ENCODE results near the gene TIAM2.
"Not testable (repeated sequence)": the region's sequence is repeated elsewhere in the genome, so short reads cannot be mapped to it uniquely, and the experiment has no call there.

The TIAM2 gene

DNA sequence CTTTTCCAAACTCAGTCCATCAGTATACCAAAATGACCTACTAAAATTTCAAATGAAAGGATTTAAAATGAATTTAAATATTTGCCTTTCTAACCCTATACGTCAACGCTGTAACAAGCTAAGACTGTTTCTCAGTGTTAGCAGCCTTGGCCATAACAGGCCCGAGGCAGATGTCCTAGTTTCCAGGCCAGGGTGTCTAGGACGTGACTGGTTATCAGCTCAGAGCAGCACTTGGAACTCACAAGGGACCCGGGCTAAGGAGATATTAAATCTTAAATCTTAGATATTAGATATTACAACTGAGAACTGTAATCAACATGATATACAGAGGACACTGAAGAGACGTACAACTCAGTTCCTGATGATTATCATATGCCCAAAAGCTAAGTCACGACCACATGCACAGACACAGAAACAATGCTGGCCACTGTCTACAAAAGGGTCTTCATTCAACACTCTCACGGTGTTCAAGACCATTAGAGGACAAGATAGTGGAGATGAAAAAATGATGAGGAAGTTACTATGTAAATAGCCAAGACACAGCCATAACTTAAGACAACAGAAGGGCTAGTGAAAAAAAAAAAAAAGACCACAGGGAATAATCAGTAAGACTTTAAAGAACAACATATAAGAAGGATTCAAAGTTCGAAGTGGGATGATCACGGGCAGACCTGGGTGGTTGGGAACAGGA, 268.4 kb downstream of the TIAM2 start, which contains the start of gene CLDN20:
CLDN20 (plus strand) TSS at position 641 of the 691 bp plus-strand sequence. CDS start 11,707 bp downstream, outside the sequence.
- TF ChIP-seq, protein P1, sequence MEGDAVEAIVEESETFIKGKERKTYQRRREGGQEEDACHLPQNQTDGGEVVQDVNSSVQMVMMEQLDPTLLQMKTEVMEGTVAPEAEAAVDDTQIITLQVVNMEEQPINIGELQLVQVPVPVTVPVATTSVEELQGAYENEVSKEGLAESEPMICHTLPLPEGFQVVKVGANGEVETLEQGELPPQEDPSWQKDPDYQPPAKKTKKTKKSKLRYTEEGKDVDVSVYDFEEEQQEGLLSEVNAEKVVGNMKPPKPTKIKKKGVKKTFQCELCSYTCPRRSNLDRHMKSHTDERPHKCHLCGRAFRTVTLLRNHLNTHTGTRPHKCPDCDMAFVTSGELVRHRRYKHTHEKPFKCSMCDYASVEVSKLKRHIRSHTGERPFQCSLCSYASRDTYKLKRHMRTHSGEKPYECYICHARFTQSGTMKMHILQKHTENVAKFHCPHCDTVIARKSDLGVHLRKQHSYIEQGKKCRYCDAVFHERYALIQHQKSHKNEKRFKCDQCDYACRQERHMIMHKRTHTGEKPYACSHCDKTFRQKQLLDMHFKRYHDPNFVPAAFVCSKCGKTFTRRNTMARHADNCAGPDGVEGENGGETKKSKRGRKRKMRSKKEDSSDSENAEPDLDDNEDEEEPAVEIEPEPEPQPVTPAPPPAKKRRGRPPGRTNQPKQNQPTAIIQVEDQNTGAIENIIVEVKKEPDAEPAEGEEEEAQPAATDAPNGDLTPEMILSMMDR (IDR thresholded peaks at IDR 0.05; ENCODE audit: low read depth, low read length, missing control alignments): no peak
- H3K4me3 ChIP-seq (ENCODE audit: low read depth, low read length): no peak within 1 kb of the TSS
- no peak for DNase-seq (ENCODE audit: low read depth)

DNA sequence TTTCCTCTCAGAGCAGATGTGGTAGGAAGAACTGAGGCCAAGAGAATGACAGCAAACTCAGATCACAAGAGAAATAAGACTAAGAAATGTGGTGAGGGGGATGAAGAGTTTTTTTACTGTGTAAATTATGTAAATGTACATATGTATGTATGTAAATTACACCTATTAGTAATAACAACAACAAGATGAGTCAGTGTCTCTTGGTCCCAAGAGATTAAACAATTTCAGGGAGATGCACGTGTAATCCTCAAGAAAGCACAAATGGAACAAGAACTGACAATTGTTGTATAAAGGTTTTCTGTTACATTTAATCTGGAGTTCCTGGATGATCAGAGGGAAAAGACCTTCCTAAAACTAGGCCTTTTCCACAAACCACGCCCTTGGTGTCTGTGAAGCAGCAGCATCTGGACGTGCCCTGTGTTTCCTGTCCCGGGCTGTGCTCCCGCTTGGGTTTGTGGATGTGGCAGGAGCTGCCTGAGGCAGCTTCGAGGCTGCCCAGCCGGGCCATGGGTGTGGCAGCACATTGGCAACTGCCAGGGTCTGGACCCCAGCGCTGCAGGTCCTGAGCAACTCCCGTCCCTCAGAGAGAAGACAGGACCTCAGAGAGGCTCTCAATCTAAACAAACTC, 269.7 kb downstream of the TIAM2 start:
- no peak for DNase-seq (ENCODE audit: low read depth)
- H3K4me3 ChIP-seq (ENCODE audit: low read depth, low read length): no peak overlapping the region
- TF ChIP-seq, protein P1 (IDR thresholded peaks at IDR 0.05; ENCODE audit: low read depth, low read length, missing control alignments): no peak

DNA sequence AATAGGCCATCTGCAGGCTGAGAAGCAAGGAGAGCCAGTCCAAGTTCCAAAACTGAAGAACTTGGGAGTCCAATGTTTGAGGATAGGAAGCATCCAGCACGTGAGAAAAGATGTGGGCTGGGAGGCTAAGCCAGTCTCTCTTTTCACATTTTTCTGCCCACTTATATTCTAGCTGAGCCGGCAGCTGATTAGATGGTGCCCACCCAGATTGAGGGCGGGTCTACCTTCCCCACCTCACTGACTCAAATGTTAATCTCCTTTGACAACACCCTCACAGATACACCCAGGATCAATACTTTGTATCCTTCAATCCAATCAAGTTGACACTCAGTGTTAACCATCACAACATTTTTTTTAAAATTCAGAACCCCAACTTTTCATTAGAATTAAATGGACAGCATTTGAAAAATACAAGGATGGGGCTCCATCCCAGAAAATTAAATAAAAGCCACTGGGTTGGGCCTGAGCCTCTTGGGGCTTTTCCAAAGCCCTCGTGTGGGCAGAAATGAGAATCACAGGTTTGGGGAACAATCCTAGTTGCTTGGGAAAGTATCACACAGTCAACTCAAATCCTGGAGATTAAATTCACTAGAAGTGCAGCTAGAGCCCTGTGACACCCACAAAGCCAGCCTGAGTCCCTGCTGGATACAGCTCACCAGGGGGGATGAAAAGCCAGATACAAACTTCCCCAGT, 270.9 kb downstream of the TIAM2 start:
- TF ChIP-seq, protein P1 (IDR thresholded peaks at IDR 0.05; ENCODE audit: low read depth, low read length, missing control alignments): no peak
- H3K4me3 ChIP-seq (ENCODE audit: low read depth, low read length): no peak overlapping the region
- no peak for DNase-seq (ENCODE audit: low read depth)

DNA sequence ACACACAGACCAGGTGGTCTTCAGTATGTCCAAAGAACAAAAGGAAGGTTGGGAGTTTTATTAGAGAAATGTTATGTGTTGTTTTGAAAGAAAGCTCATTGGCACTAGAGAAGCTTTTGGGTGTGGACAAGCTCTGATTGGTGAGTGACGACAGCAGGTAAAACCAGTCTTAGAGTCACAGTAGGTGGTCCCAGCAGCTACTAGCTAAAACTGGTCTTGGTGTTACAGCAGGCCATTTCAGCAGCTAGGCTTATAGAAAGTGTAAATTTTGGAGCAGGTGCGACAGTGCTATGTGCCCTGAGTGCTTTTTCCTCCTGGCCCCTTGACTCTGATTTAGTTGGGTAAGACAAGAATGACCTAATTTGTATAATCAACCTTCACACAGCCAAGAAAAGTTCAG, 272.3 kb downstream of the TIAM2 start:
- no peak overlapping the region for H3K4me3 ChIP-seq (ENCODE audit: low read depth, low read length)
- TF ChIP-seq, protein P1 (IDR thresholded peaks at IDR 0.05; ENCODE audit: low read depth, low read length, missing control alignments): no peak
- DNase-seq (ENCODE audit: low read depth): no peak

DNA sequence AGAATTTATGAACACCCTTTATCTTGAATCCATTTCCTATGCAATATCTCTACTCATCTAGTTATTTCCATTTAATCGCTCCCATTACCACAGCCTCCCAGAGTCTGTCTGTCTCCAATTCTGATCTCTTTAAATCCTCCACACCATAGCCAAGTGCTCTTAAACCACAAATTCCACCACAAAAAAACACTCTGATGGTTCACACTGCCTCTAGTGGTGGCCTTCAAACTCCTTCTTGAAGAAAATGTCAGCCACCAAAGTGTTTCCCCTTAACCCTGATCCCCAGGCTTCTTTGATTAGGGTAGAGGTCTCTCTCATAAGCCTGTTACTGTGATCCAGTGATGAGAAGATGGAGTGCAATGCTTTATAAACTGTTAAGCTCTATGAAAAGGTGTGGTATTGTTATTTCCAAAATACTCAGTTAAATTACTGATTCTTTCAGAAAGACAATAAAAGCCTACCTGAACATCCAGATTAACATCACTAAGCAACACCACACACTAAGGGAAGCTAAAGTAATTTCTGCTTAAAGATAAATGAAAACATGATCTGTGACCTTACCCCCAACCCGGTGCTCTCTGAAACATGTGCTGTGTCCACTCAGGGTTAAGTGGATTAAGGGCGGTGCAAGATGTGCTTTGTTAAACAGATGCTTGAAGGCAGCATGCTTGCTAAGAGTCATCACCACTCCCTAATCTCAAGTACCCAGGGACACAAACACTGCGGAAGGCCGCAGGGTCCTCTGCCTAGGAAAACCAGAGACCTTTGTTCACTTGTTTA, 273.2 kb downstream of the TIAM2 start:
- not testable (repeated sequence) for DNase-seq (ENCODE audit: low read depth); H3K4me3 ChIP-seq (ENCODE audit: low read depth, low read length)
- TF ChIP-seq, protein P1 (IDR thresholded peaks at IDR 0.05; ENCODE audit: low read depth, low read length, missing control alignments): peak; percentile 65

DNA sequence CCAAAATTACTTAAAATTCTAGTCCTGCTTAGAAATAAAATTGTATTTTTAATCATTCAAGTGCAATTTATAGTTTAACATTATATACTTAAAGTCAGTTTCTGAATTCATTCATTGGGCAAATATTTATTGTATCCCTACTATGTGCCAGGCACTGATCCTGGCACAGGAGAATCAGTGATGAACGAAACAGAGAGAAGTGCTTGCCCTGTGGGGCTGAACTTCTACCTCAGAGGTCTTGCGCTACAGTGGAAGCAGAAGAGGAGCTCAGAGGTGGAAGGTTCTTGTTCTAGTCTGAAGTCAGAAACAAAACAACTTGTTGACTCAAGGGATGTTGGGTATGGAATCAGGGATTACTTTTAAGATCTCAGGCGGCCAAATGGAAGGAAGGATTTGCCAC, 274.6 kb downstream of the TIAM2 start:
- TF ChIP-seq, protein P1 (IDR thresholded peaks at IDR 0.05; ENCODE audit: low read depth, low read length, missing control alignments): no peak
- DNase-seq (ENCODE audit: low read depth): no peak
- no peak overlapping the region for H3K4me3 ChIP-seq (ENCODE audit: low read depth, low read length)
